AG04449 (cell line): ENCODE results near the gene ZNF516.

ENCODE experiments used
- CTCF ChIA-PET: fragments of 350-600 bp; formaldehyde crosslinking; extraction: SDS; loops from one replicate; lab custom pipeline; 2021; ENCODE audit warnings: antibody characterized with exemption; lab: Yijun Ruan, JAX
- POLR2A ChIA-PET: fragments of 400-600, 350-600 bp; formaldehyde crosslinking; extraction: SDS; loops from one replicate; lab custom pipeline; 2020; ENCODE audit warnings: antibody characterized with exemption, inconsistent platforms; lab: Yijun Ruan, JAX
- DNase-seq: peaks from one replicate; pipeline ENCODE4 v3.0.0-alpha.2; 2010; ENCODE audit warnings: low read depth, low spot score
- H3K4me3 ChIP-seq: 2 replicates; pipeline ENCODE4 v1.5.1; 2011; ENCODE audit warnings: low read depth, mild to moderate bottlenecking, control low read depth, low read length
- TF ChIP-seq, protein P1 (sequence below): IDR thresholded peaks from one replicate; pipeline ENCODE4 v1.5.1; 2011; ENCODE audit warnings: mild to moderate bottlenecking, moderate library complexity, low read length, control low read depth, inconsistent platforms; ENCODE audit not compliant: insufficient read depth; ENCODE audit errors: missing control alignments

ZNF516 gene

DNA sequence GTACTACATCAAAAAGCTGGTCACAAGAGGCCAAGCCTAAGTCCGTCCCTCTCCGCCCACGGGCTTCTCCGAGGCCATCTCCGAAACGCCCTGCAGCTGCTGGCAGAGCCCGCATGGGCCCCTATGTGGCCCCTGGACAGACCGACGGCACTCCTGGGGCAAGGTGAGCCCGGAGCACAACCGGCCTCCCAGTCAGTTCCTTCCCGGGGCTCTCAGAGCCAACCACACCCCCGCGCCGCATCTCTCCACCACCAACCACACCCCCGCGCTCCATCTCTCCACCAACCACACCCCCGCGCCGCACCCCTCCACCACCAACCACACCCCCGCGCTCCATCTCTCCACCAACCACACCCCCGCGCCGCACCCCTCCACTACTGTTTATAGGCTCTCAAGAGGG, 93.5 kb downstream of the ZNF516 start:
- TF ChIP-seq, protein P1, sequence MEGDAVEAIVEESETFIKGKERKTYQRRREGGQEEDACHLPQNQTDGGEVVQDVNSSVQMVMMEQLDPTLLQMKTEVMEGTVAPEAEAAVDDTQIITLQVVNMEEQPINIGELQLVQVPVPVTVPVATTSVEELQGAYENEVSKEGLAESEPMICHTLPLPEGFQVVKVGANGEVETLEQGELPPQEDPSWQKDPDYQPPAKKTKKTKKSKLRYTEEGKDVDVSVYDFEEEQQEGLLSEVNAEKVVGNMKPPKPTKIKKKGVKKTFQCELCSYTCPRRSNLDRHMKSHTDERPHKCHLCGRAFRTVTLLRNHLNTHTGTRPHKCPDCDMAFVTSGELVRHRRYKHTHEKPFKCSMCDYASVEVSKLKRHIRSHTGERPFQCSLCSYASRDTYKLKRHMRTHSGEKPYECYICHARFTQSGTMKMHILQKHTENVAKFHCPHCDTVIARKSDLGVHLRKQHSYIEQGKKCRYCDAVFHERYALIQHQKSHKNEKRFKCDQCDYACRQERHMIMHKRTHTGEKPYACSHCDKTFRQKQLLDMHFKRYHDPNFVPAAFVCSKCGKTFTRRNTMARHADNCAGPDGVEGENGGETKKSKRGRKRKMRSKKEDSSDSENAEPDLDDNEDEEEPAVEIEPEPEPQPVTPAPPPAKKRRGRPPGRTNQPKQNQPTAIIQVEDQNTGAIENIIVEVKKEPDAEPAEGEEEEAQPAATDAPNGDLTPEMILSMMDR, result no peak
- CTCF ChIA-PET, result interaction anchor here (0.9 to 8.1 kb wide), 6 partner anchors 8 to 309 kb away, joined by 3 to 176 read pairs (median 52); no protein-coding TSS in a partner anchor

GRCh38 chr18:76399613-76400391, 95.2 kb downstream of the ZNF516 start:
- CTCF ChIA-PET, result interaction anchor here (0.6 to 8.1 kb wide), 45 partner anchors 9 to 423 kb away, joined by 3 to 176 read pairs (median 5); partner anchors contain the start of genes ZNF236 and ZNF516

More for the DNA sequence above, 93.5 kb downstream of the ZNF516 start:
- no peak for DNase-seq
- H3K4me3 ChIP-seq, result no peak overlapping the region
- POLR2A ChIA-PET, result no interaction called here

GRCh38 chr18:76398896-76399612, 96.0 kb downstream of the ZNF516 start:
- no peak overlapping the region for H3K4me3 ChIP-seq
- ChIA-PET POLR2A (interaction anchor here (0.9 kb wide), 1 partner anchor 13 kb away, joined by 3 read pairs; no protein-coding TSS in a partner anchor), CTCF (interaction anchor here (0.6 to 8.1 kb wide), 48 partner anchors 10 to 424 kb away, joined by 3 to 176 read pairs (median 5); partner anchors contain the start of genes ZNF236 and ZNF516)
- peak; percentile 24 for DNase-seq
- TF ChIP-seq, protein P1, result peak; percentile 99

More at GRCh38 chr18:76399613-76400391, 95.2 kb downstream of the ZNF516 start:
- POLR2A ChIA-PET, result no interaction called here
- DNase-seq, result no peak
- TF ChIP-seq, protein P1, result no peak
- H3K4me3 ChIP-seq, result no peak overlapping the region

DNA sequence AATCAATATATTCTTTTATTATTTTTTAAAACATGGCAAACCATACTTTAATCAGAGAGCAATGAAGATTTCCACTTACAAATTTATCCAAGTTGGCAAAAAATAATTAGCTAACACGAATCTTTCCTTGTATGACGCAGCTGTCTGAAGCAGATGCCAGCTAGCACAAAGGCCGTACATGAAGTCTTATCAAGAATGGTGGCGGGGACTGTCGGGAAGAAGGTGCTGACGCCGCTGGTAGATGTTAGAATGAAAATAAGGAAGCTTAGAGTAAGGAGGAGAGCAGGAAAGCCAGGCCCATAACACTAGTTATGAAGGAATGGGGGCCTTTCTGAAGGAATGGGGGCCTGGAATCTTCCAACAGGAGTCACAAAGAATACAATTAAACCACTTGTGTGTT, 96.7 kb downstream of the ZNF516 start:
- no peak for DNase-seq
- no peak overlapping the region for H3K4me3 ChIP-seq
- TF ChIP-seq, protein P1, result no peak
- POLR2A ChIA-PET, result interaction anchor here (0.9 kb wide), 1 partner anchor 14 kb away, joined by 3 read pairs; no protein-coding TSS in a partner anchor
- CTCF ChIA-PET, result interaction anchor here (0.8 to 8.1 kb wide), 38 partner anchors 9 to 405 kb away, joined by 3 to 176 read pairs (median 8); partner anchors contain the start of gene ZNF516

DNA sequence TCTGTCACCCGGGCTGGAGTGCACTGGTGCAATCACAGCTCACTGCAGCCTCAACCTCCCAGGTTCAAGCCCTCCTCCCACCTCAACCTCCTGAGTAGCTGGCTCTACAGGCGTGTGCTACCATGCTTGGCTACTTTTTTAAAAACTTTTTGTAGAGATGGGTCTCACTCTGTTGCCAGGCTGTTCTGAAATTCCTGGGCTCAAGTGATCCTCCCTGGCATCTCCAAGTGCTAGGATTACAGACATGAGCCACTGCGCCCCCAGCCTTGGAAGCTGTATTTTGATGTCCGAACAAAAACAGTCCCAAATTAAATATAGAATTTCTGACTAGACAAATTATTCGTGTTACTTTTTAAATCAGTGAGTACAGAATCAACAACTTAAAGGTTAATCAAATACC, 97.4 kb downstream of the ZNF516 start:
- H3K4me3 ChIP-seq, result no peak overlapping the region
- ChIA-PET CTCF (interaction anchor here (0.9 to 8.1 kb wide), 22 partner anchors 9 to 406 kb away, joined by 3 to 176 read pairs (median 12); no protein-coding TSS in a partner anchor), POLR2A (no interaction called here)
- TF ChIP-seq, protein P1, result no peak
- no peak for DNase-seq
